Measurements from ENCODE around the gene PRSS36.
A peak's percentile ranks its signal among the peaks of the same experiment; 100 is the strongest.
"Not testable (repeated sequence)": the region's sequence is repeated elsewhere in the genome, so short reads cannot be mapped to it uniquely, and the experiment has no call there.

PRSS36 gene

DNA sequence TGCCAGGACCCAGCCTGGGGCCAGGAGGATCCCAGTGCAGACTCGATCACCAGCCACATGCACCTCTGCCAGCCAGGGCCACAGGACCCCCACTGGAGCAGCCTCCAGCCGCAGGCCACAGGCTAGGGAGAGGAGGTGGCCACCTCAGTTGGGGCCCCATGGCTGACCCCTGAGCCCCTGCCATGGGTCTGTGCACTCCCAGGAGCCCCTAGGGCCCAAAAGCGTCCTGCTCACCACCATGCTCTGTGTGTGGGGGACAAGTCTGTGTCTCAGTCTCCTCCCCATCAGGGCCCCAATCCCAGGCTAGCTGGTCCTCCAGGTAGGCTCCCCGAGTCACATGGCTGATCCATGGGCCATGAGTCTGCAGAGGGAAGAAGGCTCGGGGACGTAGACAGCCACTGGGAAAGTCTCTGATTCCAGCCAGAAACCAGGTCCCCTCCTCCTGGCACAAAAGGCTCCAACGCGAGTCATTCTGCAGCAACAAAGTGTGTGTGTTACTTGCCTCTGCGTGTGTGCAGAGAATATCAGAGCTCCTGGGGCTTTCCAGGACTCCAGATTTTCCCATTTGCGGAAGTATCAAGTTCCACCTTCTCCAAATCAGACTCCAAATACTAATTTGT is 8.3 kb downstream of the PRSS36 start:
- DNase-seq, result no peak

DNA sequence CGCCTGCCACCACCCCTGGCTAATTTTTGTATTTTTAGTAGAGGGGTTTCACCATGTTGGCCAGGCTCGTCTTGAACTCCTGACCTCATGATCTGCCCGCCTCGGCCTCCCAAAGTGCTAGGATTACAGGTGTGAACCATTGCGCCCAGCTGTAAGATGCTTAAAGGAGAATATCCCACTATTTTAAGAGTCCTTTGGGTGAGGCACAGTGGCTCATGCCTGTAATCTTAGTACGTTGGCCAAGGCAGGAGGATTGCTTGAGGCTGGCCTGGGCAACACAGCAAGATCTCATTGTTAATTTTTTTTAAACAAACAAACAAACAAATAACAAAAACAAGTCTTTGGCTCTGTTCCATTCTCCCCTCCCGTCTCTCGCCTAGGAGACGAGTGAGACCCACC is 8.8 kb downstream of the PRSS36 start:
- DNase-seq, result not testable (repeated sequence)

DNA sequence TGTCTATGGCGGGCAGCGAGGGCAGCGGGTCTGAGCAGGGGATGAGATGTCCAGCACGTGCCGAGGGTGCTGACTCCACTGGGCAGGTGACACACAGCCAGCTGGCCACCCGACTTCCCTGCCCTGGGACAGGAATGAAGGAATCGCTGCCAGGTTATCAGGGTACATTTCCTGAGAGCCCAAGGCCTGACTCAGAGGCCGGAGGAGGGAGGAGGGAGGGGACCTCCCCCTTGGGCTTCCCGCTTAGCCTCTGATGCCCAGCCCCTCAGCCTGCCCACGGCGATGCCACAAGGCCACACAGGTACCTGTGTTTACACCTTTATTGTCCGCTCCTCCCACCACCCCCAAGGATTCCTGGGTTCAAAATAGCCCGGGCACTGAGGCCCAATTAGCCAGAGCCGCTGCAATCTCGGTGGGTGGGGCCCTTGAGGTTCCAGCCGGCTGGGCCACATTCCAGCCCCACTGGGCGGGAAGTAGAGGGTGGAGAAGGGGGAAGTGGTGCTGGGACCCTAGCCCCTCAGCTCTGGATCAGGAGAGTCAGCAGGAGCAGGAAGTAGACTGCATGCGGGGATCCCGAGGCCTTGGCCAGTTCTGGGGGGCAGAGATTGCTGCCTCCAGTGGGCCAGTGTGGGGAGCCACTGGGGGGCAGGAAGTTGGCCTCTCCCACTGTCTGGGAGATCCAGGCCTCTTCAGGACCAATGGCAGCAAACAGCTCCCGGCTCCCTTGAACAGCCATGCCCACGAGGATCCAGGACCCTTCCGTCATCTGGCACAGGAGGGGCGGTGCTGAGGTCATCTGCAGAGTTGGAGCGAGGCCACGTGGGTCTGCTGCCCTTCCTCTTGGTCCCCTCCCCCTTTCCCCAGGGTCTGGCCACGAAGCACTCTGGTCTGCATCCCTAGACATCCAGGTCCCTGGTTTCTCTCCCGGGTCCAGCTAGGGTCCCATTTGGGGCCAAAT is 11.0 kb downstream of the PRSS36 start:
- DNase-seq, result no peak

DNA sequence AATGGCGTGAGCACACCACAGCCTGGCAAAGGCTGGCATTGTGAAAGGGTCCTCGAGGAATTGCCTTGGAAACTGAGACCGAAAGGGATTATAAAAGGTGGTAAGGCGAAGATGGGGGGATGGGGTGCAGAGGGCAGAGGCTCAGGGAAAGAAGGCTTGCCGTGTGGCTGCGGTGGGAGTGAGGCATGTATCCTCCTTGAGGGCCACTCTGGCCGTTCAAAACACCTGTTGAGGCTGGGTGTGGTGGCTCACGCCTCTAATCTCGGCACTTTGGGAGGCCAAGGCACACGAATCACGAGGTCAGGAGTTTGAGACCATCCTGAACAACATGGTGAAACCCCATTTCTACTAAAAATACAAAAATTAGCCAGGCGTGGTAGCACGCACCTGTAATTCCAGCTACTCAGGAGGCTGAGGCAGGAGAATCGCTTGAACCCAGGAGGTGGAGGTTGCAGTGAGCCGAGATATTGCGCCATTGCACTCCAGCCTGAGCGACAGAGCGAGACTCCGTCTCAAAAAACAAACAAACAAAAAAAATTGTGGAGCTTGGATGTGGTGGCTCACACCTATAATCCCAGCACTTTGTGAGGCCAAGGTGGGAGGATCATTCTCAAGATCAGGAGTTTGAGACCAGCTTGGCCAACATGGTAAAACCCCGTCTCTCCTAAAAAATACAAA is 12.9 kb downstream of the PRSS36 start:
- DNase-seq, result not testable (repeated sequence)

DNA sequence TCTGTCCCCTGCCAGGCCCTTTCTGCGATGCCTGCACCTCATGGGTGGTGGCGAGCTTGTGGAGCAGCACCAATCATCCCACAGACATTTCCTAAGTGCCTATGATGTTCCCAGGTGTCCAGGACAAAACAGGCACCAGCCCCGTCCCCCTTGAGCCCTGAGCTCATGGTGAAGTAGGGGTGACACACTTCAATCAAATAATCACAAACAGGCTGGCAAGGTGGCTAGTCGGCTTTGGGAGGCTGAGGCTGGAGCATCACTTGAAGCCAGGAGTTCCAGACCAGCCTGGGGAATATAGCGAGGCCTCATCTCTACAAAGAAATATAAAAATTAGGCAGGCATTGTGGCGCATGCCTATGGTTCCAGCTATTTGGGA is 13.6 kb downstream of the PRSS36 start:
- DNase-seq, result no peak

DNA sequence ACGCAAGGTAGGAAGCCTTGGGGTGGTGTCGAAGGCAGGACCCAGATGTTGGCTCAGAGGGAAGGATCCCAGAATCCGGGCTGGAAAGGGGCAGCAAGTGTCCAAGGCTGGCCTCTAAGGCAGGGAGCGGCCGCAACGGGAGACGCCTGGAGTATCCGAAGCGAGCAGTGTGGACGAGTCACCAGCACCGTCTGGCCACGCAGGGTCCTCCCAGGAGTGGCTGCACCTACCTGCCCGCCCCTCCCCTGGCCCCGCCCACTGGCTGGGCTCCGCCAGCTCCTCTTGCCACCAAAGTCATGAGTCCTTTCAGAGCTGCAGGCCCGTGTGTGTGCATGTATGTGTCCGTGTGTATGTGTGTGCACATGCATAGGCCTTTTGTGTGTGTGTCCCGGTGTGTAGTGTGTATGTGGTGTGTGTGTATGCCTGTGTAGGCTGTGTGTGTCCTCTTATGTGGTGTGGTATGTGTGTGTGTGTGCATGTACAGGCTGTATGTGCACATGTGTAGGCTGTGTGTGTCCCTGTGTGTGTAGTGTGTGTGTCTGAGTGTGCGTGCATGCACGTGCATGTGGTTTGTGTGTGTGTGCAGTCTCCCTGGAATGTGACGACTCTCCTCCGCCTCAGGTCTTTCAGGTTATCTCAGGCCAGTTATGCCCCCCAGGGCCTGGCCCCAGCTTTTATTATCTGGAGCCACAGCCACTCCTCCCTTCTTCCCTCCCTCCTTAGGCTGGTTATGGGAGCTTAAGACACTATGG is 14.2 kb downstream of the PRSS36 start, which contains the start of gene PRSS8:
Gene PRSS8, minus strand, starts transcription at position 193 of the 752 bp plus-strand sequence. CDS start 229 bp downstream, outside the sequence.
- DNase-seq, result no peak

DNA sequence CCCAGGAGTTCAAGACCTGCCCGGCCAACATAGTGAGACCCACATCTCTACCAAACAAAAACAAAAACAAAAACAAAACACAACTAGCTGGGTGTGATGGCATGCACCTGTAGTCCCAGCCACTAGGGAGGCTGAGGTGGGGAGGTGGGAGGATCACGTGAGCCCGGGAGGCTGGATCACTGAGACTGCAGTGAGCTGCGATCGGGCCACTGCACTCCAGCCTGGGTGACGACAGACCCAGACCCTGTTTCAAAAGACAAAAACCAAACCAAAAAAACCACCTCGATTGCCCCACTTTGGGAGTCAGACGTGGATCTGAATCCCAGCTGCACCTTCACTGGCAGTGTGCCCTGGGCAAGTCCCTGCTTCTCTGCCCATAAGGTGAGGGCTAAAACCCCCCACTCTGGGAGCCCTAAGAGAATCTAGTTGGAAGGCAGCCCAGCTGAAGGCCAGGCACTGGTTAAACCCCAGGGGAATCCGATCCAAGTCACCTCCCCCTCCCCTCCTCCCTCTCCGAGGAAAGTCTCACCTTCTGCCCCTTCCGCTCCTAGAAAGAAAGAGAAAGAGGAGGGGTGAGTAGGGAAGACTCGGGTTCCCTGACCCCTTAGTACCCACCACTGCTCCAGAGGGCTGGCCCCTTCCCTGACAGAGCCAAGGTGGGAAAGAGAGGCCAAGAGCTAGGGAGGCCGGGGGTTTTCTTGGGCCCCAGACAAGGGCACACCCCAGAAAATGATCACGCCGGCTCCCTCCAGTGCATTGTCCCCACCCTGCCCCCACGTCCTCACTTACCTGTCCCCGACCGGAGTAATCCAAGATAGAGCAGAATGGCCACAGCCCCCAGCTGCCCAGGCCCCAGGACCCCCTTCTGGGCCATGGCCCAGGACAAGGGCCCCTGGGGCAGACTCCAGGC is 15.0 kb downstream of the PRSS36 start:
- no peak for DNase-seq

DNA sequence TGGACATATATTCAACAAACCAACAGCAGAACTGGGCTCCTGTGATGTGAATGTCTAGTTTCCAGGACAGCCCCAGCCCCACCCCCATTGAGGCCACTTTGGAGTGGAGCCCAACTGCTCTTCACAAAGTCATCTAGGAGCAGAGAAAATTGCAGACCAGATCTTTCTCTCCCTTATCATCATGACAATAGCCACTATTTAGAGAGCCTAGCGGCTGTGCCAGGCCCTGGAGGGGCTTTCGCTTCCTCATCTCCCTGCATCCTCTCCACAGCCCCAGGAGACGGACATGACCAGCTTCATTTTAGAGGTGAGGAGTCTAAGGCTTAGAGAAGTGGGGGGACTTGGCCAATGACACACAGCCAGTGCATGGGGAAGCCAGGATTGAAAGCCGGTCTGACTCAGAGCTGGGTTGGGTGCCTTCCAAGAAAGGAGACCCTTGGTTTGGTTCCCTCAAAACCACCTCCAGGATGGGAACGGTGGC is 15.7 kb downstream of the PRSS36 start:
- no peak for DNase-seq

DNA sequence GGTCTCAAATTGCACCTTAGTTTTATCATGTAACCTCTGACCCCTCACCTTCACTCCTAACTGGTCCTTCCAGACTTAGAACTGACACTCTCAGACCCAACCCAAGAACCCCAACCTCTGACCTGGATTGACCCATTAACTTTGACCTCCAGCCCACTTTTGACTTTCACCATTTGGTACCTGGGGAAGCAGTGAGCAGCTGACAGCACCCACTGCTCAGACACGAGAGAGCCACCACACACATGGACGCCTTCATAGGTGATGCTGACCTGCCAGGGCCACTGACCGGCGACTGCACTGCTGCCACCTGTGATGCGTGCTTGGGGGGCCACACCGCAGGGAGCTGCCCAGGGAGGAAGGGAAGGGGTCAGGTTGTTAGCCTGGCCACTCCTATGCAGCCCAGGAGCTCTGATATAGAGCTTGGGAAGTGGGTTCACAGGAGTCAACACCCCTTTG is 16.8 kb downstream of the PRSS36 start:
- DNase-seq, result no peak

DNA sequence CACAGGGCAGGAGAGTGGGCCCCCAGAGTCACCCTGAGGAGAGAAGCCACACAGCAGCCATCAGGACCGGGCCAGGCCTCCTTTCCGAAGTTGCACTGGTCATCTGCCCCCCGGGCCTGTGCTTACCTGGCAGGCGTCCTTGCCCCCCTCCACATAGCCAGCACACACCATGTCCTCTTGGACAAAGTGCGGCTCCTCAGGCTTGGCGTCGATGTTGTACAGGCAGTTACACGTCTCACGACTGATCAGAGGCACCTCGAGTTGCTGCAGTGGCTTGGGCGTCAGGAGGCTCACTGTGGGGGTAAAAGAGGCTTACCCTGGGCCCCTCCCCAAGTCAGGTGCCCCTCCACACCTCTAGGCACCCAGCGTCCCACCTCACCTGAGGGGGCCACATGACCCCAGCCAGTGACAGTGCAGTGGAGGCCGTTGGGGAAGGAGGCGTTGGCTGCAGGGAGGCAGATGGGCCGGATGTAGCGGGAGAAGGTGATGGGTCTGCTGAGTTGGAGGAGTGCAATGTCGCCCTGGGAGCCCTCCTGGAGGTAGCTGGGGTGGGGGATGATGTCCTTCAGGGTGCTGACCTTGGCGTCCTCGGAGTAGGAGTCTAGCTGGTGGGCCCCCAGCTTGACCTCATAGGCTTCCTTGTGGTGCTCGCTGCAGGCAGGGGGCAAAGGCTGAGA is 17.4 kb downstream of the PRSS36 start:
- DNase-seq, result no peak

DNA sequence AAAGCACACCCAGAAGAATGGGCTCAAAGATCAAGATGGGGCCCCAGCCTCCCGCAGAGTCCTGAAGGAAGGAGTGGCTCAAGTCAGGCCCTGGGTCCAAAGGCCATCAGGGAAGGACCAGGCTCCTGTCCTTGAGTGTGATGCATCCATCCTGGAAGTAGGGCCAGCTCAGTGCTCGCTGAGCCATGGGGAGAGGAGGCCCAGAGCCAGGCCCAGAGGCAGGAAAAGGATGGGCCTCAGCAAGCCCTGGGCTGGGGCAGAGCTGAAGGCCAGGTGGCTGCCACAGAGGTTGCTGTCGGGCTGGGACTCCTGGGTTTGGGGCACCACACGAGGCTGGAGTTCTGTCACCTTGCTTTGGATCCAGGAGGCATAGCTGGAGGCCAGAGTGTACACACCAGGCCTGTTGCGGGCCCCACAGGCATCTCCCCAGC is 18.0 kb downstream of the PRSS36 start:
- DNase-seq, result no peak

DNA sequence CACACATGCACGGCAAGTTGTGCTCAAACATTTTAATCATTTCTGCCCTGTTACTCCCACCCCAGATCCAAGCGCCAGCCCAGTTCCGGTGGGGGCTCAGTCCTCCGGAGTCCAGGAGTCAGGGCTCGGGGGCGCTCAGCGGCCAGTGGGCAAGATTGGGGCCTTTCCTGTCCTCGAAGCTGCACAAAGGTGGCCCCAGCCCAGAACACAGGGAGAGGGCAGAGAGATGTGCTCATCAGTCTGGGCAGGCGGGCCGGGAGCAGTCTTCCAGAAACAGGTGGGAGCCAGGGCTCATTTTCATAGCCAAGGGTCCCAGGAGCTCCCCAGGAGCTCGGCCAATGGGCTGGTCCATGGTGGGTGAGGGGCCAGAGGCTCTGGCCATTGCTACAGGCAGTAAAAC is 18.4 kb downstream of the PRSS36 start:
- no peak for DNase-seq

DNA sequence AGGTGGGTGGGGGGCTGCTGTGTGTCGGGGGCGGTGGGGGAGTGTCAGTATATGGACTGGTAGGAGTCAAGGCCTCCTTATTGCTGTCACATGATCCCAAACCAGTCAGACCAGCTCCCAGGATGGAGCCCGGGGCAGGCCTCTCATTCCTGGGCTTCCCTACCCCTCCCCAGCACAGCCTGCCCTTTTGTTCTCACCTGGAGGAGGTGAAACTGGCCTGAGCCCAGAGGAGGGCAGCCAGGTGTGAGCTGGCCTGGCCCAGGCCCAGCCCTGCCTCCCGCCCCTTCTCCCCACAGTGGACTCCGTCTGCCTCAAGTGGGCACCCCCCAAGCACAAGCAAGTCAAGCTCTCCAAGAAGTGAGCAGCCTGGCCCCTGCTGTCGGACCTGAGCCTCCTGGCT is 19.0 kb downstream of the PRSS36 start:
- no peak for DNase-seq

DNA sequence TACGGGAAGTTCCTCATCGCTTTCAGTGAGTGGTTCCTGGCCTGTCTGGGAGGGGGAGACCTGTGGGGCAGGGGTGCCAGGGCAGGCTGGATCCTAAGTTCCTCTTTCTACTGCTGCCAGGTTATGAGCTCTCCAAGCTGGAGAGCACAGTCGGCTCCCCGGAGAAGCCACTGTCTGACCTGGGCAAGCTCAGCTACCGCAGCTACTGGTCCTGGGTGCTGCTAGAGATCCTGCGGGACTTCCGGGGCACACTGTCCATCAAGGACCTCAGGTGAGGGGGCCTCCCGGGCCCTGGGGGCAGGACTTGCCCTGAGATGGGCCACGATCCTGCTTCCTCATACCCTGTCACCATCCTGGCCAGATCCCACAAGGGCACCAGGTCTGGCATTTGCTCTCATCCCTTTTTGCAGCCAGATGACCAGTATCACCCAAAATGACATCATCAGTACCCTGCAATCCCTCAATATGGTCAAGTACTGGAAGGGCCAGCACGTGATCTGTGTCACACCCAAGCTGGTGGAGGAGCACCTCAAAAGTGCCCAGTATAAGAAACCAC is 19.5 kb downstream of the PRSS36 start:
- DNase-seq, result no peak

DNA sequence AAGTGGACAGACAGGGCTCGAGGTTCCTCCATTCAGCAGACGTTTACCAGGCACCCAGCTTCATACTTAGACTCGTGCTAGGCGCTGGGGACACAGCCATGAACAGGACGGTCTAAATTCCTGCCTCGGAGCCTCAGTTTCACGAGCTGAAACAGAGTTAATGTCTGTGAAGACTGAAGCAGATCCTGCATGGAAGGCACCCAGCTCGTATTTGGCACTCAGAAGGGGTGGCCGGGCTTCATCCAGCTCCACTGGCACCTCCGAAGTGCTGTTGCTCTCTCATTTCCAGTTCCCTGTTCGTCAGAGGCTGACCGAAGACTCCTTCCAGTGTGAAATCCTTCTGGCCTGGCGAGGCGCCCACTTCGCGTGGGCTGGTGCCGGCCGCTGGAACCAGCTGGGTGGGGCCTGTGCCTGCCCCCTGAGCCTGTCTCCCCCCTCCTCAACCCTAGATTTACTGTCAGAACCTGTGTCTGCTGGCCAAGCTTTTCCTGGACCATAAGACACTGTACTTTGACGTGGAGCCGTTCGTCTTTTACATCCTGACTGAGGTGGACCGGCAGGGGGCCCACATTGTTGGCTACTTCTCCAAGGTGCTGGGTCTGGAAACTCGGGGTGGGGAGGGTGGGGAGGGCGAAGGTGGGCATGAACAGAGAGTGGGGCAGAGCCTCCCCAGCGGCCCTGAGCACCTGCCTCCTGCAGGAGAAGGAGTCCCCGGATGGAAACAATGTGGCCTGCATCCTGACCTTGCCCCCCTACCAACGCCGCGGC is 20.1 kb downstream of the PRSS36 start:
- peak in 1 of 2 donors; percentile 17 for DNase-seq

DNA sequence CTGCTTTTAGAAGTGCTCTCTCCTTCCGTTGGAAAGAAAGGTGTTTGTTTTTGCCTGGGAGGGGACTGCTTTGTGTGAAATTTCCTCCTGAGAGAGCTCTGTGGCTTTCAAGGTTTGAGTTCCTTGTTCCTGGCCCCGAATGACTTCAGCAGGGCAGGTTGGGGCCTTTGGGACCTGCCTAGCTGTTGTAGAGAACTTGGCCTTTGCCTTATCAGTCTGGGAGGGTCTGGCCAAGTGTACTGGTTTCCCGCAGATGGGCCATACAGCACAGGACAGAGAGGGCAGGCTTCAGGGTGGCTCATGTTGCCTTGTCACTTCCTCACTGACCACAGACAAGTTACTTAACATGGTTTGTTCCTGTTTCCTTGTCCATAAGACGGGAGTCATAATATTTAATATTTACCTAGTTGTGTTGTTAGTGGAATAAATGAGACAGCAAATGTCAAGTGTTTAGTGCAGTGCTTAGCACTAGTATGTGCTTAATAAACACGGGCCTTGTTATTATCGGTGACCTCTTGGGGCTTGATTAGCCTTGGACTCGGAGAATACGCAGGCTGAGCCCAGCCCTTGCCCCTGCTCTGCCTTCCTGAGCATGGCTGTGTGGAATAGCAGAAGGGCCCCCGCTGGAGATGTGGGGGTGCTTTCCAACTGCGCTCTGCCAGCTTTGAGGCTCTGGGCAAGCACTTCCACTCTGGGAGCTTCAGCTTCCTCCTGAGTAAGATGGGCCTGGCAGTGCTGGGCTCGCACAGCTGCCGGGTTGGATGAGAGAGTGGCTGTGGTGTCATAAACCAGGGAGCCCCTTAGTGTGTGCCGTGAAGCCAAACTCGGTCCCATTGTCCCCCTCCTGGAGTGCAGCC is 20.9 kb downstream of the PRSS36 start:
- peak in 1 of 2 donors; percentile 9 for DNase-seq

DNA sequence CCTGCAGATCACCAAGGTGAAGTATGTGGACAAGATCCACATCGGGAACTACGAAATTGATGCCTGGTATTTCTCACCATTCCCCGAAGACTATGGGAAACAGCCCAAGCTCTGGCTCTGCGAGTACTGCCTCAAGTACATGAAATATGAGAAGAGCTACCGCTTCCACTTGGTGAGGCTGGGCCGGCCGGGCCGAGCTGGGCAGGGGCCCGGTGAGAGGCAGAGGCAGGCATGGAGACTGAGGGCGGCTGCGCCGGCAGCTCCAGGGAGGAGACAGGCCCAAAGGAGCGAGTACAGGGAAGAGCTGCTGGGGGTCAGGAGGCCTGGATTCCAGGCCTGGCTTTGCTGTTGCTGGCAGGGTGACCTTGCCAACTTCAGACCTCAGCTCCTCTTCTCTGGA is 22.7 kb downstream of the PRSS36 start:
- DNase-seq, result no peak

DNA sequence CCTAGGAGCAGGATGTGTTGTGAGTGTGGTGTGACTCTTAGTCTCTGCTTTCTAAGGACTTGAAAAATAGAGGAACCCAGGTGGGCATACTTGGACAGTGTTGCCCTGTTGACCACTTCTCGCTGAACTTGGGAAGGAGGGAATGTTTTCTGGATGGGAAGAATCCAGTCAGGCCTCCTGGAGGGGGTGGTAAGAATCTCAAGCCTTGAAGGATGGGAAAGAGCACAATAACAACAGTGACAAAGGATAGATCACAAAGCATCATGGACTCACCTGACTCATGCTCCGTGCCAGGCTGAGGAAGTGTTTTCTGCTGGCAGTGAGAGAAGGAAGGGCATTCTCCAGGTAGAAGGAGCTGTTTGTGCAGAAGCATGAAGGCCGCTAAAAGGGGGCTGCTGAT is 24.0 kb downstream of the PRSS36 start:
- DNase-seq, result no peak

DNA sequence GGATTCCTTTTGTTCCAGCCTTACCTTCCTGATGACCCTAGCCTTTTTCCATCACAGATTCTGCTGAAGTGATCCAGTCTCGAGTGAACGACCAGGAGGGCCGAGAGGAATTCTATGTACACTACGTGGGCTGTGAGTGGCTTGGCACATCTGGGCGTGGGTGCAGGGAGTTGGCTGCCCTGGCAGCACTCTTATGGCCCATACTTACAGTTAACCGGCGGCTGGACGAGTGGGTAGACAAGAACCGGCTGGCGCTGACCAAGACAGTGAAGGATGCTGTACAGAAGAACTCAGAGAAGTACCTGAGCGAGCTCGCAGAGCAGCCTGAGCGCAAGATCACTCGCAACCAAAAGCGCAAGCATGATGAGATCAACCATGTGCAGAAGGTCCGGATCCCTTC is 29.7 kb downstream of the PRSS36 start:
- DNase-seq, result no peak
